Measurements from ENCODE around the gene WFIKKN1. TPM values are rescaled to one million over a fixed set of nuclear protein-coding genes. Genes with fewer than 3 reads are reported as not detected.

WFIKKN1 gene
- total RNA-seq, 1 experiment from 2014 or later: 0.47 TPM

DNA sequence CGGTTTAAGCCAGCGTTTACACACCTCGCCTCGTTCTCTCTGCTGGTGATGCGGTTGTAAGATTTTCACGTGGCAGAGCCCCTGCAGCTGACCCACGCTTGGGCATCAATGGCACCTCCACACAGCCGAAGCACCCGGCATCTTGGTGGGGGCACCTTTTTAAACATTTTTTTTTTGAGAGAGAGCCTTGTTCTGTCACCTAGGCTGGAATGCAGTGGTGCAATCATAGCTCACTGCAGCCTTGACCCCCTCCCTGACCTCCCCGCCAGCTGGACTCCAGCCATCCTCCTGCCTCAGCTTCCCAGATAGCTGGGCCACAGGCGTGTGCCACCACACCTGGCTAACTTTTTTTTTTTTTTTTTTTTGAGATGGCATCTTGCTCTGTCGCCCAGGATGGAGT is 23.2 kb downstream of the WFIKKN1 start:
- Histone ChIP-seq H3K9me3 (ENCODE audit: control insufficient read depth in 1 of 2, insufficient read depth in 1 of 2, low read depth in 1 of 2, low read length in 2 of 2) (no peaks in the 10 kb centered on the region), H3K9me2 (ENCODE audit: insufficient read depth) (no peaks in the 10 kb centered on the region), H3K4me3 (replicated peaks in 1 of 2; ENCODE audit: low read depth in 1 of 2, low read length in 2 of 2) (no peak overlapping the region), H3K27me3 (ENCODE audit: insufficient read depth, low read length) (no peaks in the 10 kb centered on the region), H3K9ac (ENCODE audit: low read length) (no peak overlapping the region), H2AFZ (ENCODE audit: low read depth, low read length, poor library complexity, severe bottlenecking) (no peak overlapping the region), H4K20me1 (ENCODE audit: insufficient read depth) (no peaks in the 10 kb centered on the region), H3K36me3 (ENCODE audit: control insufficient read depth in 1 of 2, insufficient read depth in 2 of 2, low read length in 2 of 2) (no peaks in the 10 kb centered on the region), H3K4me2 (ENCODE audit: low read length) (no peak overlapping the region), H3K27ac (ENCODE audit: low read depth, low read length) (no peak overlapping the region), H3K79me2 (ENCODE audit: insufficient read depth, low read length) (peaks cover 17% of the 10 kb centered on the region), H3K4me1 (ENCODE audit: control insufficient read depth in 1 of 2, insufficient read depth in 2 of 2, low read length in 2 of 2) (peaks cover 5 to 11% of the 10 kb centered on the region in 2 experiments; a peak in 2 of 4 replicates)
- no peak for ATAC-seq
- DNase-seq (ENCODE audit: low read depth, low spot score): no peak
- BruUV-seq (replicated peaks): no TSS peak
- POLR2A ChIA-PET: no interaction called here
- TF ChIP-seq FOSL1 (IDR thresholded peaks at IDR 0.05; ENCODE audit: low read depth) (no peak), CEBPB (IDR thresholded peaks at IDR 0.05; ENCODE audit: low read depth) (no peak), RAD21 (IDR thresholded peaks at IDR 0.05; ENCODE audit: low read depth) (no peak), CBX3 (IDR thresholded peaks at IDR 0.05; ENCODE audit: low read depth) (no peak), SIN3A (IDR thresholded peaks at IDR 0.05; ENCODE audit: low read depth) (no peak), POLR2AphosphoS5 (IDR thresholded peaks at IDR 0.05; ENCODE audit: low read depth, low read length) (no peak), SRF (IDR thresholded peaks at IDR 0.05; ENCODE audit: low read depth) (no peak), ELF1 (IDR thresholded peaks at IDR 0.05; ENCODE audit: borderline replicate concordance, low read depth) (no peak), ZFX (IDR thresholded peaks at IDR 0.05) (no peak), EZH2 (IDR thresholded peaks at IDR 0.05) (no peak), YY1 (IDR thresholded peaks at IDR 0.05; ENCODE audit: extremely low read depth, insufficient replicate concordance, low read depth, low read length) (no peak), TCF7L2 (IDR thresholded peaks at IDR 0.05; ENCODE audit: borderline replicate concordance, extremely low read depth, insufficient read depth, insufficient read length) (no peak), POLR2A (IDR thresholded peaks at IDR 0.05; ENCODE audit: borderline replicate concordance, extremely low read depth, insufficient read depth, insufficient read length) (no peak), SP1 (IDR thresholded peaks at IDR 0.05; ENCODE audit: low read depth) (no peak), ZNF274 (IDR thresholded peaks at IDR 0.05; ENCODE audit: low read depth, low read length) (no peak)
- TF ChIP-seq, protein P1, sequence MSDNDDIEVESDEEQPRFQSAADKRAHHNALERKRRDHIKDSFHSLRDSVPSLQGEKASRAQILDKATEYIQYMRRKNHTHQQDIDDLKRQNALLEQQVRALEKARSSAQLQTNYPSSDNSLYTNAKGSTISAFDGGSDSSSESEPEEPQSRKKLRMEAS (IDR thresholded peaks at IDR 0.05): no peak
- TF ChIP-seq, protein P2, sequence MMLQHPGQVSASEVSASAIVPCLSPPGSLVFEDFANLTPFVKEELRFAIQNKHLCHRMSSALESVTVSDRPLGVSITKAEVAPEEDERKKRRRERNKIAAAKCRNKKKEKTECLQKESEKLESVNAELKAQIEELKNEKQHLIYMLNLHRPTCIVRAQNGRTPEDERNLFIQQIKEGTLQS (IDR thresholded peaks at IDR 0.05): no peak
- TF ChIP-seq, protein P3, sequence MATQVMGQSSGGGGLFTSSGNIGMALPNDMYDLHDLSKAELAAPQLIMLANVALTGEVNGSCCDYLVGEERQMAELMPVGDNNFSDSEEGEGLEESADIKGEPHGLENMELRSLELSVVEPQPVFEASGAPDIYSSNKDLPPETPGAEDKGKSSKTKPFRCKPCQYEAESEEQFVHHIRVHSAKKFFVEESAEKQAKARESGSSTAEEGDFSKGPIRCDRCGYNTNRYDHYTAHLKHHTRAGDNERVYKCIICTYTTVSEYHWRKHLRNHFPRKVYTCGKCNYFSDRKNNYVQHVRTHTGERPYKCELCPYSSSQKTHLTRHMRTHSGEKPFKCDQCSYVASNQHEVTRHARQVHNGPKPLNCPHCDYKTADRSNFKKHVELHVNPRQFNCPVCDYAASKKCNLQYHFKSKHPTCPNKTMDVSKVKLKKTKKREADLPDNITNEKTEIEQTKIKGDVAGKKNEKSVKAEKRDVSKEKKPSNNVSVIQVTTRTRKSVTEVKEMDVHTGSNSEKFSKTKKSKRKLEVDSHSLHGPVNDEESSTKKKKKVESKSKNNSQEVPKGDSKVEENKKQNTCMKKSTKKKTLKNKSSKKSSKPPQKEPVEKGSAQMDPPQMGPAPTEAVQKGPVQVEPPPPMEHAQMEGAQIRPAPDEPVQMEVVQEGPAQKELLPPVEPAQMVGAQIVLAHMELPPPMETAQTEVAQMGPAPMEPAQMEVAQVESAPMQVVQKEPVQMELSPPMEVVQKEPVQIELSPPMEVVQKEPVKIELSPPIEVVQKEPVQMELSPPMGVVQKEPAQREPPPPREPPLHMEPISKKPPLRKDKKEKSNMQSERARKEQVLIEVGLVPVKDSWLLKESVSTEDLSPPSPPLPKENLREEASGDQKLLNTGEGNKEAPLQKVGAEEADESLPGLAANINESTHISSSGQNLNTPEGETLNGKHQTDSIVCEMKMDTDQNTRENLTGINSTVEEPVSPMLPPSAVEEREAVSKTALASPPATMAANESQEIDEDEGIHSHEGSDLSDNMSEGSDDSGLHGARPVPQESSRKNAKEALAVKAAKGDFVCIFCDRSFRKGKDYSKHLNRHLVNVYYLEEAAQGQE (IDR thresholded peaks at IDR 0.05; ENCODE audit: low read depth): no peak
- RAD21 ChIA-PET (ENCODE audit: low non-redundant PET in 1 of 2, low total read pairs in 2 of 2, uncharacterized antibody in 2 of 2, unreplicated experiment in 2 of 2): no interaction called here
- intact Hi-C loops (cut with micrococcal nuclease): no loop called here
- CTCF ChIA-PET: no interaction called here
